ENCODE data around the gene SLC9A4.

The SLC9A4 gene

GRCh38 chr2:102502576-102502975, 29.6 kb downstream of the SLC9A4 start:
- no peak for DNase-seq (ENCODE audit: low spot score)

- no peak for DNase-seq (ENCODE audit: low spot score)
Observed at GRCh38 chr2:102504833-102505232, 31.8 kb downstream of the SLC9A4 start.

GRCh38 chr2:102505290-102505689, 32.3 kb downstream of the SLC9A4 start:
- no peak for DNase-seq (ENCODE audit: low spot score)

- DNase-seq (ENCODE audit: low spot score): no peak
Observed at GRCh38 chr2:102506743-102507142, 33.7 kb downstream of the SLC9A4 start.

GRCh38 chr2:102508863-102509262, 35.8 kb downstream of the SLC9A4 start:
- no peak for DNase-seq (ENCODE audit: low spot score)

GRCh38 chr2:102509749-102510148, 36.7 kb downstream of the SLC9A4 start:
- no peak for DNase-seq (ENCODE audit: low spot score)

GRCh38 chr2:102510791-102511575, 38.0 kb downstream of the SLC9A4 start:
- DNase-seq (ENCODE audit: low spot score): no peak

- no peak for DNase-seq (ENCODE audit: low spot score)
Observed at GRCh38 chr2:102512161-102512560, 39.1 kb downstream of the SLC9A4 start.

GRCh38 chr2:102513355-102513939, 40.4 kb downstream of the SLC9A4 start:
- DNase-seq (ENCODE audit: low spot score): no peak

GRCh38 chr2:102514061-102514785, 41.2 kb downstream of the SLC9A4 start:
- DNase-seq (ENCODE audit: low spot score): no peak

GRCh38 chr2:102515851-102516250, 42.8 kb downstream of the SLC9A4 start:
- DNase-seq (ENCODE audit: low spot score): no peak

GRCh38 chr2:102518170-102518569, 45.1 kb downstream of the SLC9A4 start:
- DNase-seq (ENCODE audit: low spot score): no peak

GRCh38 chr2:102520009-102520408, 47.0 kb downstream of the SLC9A4 start:
- peak; percentile 7 for DNase-seq (ENCODE audit: low spot score)

- DNase-seq (ENCODE audit: low spot score): no peak
Observed at GRCh38 chr2:102520801-102521200, 47.8 kb downstream of the SLC9A4 start.

GRCh38 chr2:102522162-102522561, 49.1 kb downstream of the SLC9A4 start:
- DNase-seq (ENCODE audit: low spot score): no peak

GRCh38 chr2:102522890-102523289, 49.9 kb downstream of the SLC9A4 start:
- DNase-seq (ENCODE audit: low spot score): peak; percentile 3

- DNase-seq (ENCODE audit: low spot score): no peak
Observed at GRCh38 chr2:102523651-102524050, 50.6 kb downstream of the SLC9A4 start.

- DNase-seq (ENCODE audit: low spot score): no peak
Observed at GRCh38 chr2:102527086-102527485, 54.1 kb downstream of the SLC9A4 start.

- no peak for DNase-seq (ENCODE audit: low spot score)
Observed at GRCh38 chr2:102538491-102538890, 65.5 kb downstream of the SLC9A4 start.

- DNase-seq (ENCODE audit: low spot score): no peak
Observed at GRCh38 chr2:102540882-102541281, 67.9 kb downstream of the SLC9A4 start.

- no peak for DNase-seq (ENCODE audit: low spot score)
Observed at GRCh38 chr2:102544182-102544581, 71.2 kb downstream of the SLC9A4 start.

- DNase-seq (ENCODE audit: low spot score): no peak
Observed at GRCh38 chr2:102547462-102547861, 74.4 kb downstream of the SLC9A4 start.

GRCh38 chr2:102549027-102549426, 76.0 kb downstream of the SLC9A4 start:
- no peak for DNase-seq (ENCODE audit: low spot score)
